Spleen (tissue), 11 donors: ENCODE measurements around the gene PGS1. TPM values are rescaled to one million over a fixed set of nuclear protein-coding genes. Genes with fewer than 3 reads are reported as not detected.

Experiments used
- DNase-seq: peaks from one replicate; pipeline ENCODE4 v3.0.0-alpha.2; 2020
- H3K27ac ChIP-seq, 8 donors: fragments of 200-600 bp; sonication (generic) in 7 of 8; 1 replicate in 4 of 8; 2 replicates in 4 of 8; pipeline versions ENCODE4 v1.5.0 to v1.8.0; 2016 to 2021; ENCODE audit warnings: inconsistent platforms in 4 of 8, mild to moderate bottlenecking in 4 of 8, moderate library complexity in 1 of 8
- H3K27me3 ChIP-seq, 7 donors: fragments of 200-600 bp; sonication (generic) in 6 of 7; replicated peaks in 1 of 7; 1 replicate in 4 of 7; 2 replicates in 3 of 7; pipeline versions ENCODE4 v1.5.0 to v1.8.0; 2016 to 2021; ENCODE audit warnings: inconsistent platforms in 3 of 7, mild to moderate bottlenecking in 1 of 7
- H3K36me3 ChIP-seq, 6 donors: fragments of 200-600 bp; sonication (generic) in 5 of 6; 1 replicate in 4 of 6; 2 replicates in 2 of 6; pipeline versions ENCODE4 v1.5.0 to v1.8.0; 2016 to 2021; ENCODE audit warnings: inconsistent platforms in 2 of 6
- H3K4me1 ChIP-seq, 6 donors: fragments of 200-600 bp; sonication (generic) in 5 of 6; 1 replicate in 3 of 6; 2 replicates in 3 of 6; pipeline versions ENCODE4 v1.5.0 to v1.8.0; 2016 to 2021; ENCODE audit warnings: inconsistent platforms in 3 of 6
- H3K4me3 ChIP-seq, 8 donors: fragments of 200-600 bp; sonication (generic) in 7 of 8; 1 replicate in 4 of 8; 2 replicates in 4 of 8; pipeline versions ENCODE4 v1.5.0 to v1.8.0; 2016 to 2021; ENCODE audit warnings: inconsistent platforms in 4 of 8, mild to moderate bottlenecking in 4 of 8, moderate library complexity in 2 of 8
- H3K9me3 ChIP-seq, 8 donors: fragments of 200-600 bp; sonication (generic) in 7 of 8; 1 replicate in 4 of 8; 2 replicates in 4 of 8; pipeline versions ENCODE4 v1.5.0 to v1.8.0; 2016 to 2021; ENCODE audit warnings: inconsistent platforms in 4 of 8
- CTCF ChIP-seq, 11 experiments: fragments of 200-600 bp in 7 of 11; fragments of 450-650 bp in 4 of 11; sonication (generic) in 4 of 11; IDR thresholded peaks in 8 of 11; conservative IDR thresholded peaks in 3 of 11; 1 replicate in 7 of 11; 2 replicates in 4 of 11; pipeline versions ENCODE4 v1.4.0 to v1.8.0; 2016 to 2021; ENCODE audit warnings: antibody characterized with exemption in 11 of 11, inconsistent platforms in 4 of 11, mild to moderate bottlenecking in 1 of 11
- POLR2A ChIP-seq, 3 donors: fragments of 450-650 bp; IDR thresholded peaks; one replicate each; pipeline ENCODE4 v1.5.1; 2017; ENCODE audit warnings: antibody characterized with exemption in 3 of 3, mild to moderate bottlenecking in 1 of 3
- POLR2AphosphoS5 ChIP-seq, 3 donors: sonication (generic); formaldehyde crosslinking; IDR thresholded peaks; one replicate each; pipeline ENCODE4 v1.5.1; 2017; ENCODE audit warnings: antibody characterized with exemption in 3 of 3
- WGBS, 5 donors: extraction: QIAGEN DNeasy Blood & Tissue Kit in 3 of 5; methylation state at CpG; one replicate each; pipeline versions ENCODE4 v1.1.5 to v1.1.7; 2013 to 2018; 5-methylcytosine and 5-hydroxymethylcytosine counted together
- intact Hi-C: fragments of 100-400 bp; cut with DNase I; formaldehyde crosslinking; loops from one replicate; pipeline ENCODE4 v1.15.0; 2023; ENCODE audit warnings: low total_unique reads
- polyA plus RNA-seq, 3 donors: library from polyadenylated mRNA; stranded (reverse); fragments of 200-250 nt; gene quantifications; one replicate each; pipeline ENCODE4 v1.2.1, GENCODE V29; 2013
- total RNA-seq, 7 donors: library from RNA; depleted of rRNA in 3 of 7; stranded (reverse); fragments of >200 nt in 3 of 7; fragmentation: NEBNext Ultra II Directional in 4 of 7; extraction: Animal tissue kit (Norgen Biotek cat#: 25700) in 4 of 7; gene quantifications; one replicate each; pipeline versions ENCODE4 v1.1.0 to v1.2.1, GENCODE V29; 2016 to 2021
- donor health status: healthy with polysubstance abuse.
- donor health status: DM: no; HTN: no; CAD: no; lungs with moderate emphysema.
- donor health status: DM: no; HTN: no; CAD: no.
- donor health status: Bipolar disorder and iron deficiency.
- donor health status: healthy.
- donor health status: DM: no; HTN: no; CAD: no.
- donor health status: DM: yes; HTN: yes; CAD: no.

The PGS1 gene
- total and polyA plus RNA-seq, 10 donors, result 20.0 to 217 (median 109) TPM

GRCh38 chr17:78397681-78398101 is 19.2 kb downstream of the PGS1 start:
- TF ChIP-seq POLR2A (IDR thresholded peaks at IDR 0.05) (no peak), CTCF (IDR thresholded peaks at IDR 0.05 in 8 of 11, conservative IDR thresholded peaks at IDR 0.05 in 3 of 11) (no peak), POLR2AphosphoS5 (IDR thresholded peaks at IDR 0.05) (peak in 1 of 3 donors; percentile 41)
- Histone ChIP-seq H3K4me1 (peaks cover 3 to 34% (median 17%) of the 10 kb centered on the region in 6 donors), H3K36me3 (peaks cover 15 to 100% (median 89%) of the 10 kb centered on the region in 6 donors), H3K27ac (peak overlapping the region in 1 of 8 donors; percentile 7), H3K27me3 (no peaks in the 10 kb centered on the region), H3K4me3 (no peak overlapping the region), H3K9me3 (no peaks in the 10 kb centered on the region)
- no peak for DNase-seq
- WGBS, 5 donors, result 71 to 97% (median 71%) methylated on average over 11 to 13 of the region's 13 CpGs
- intact Hi-C loops, result no loop called here

GRCh38 chr17:78398390-78398789 is 19.9 kb downstream of the PGS1 start:
- Histone ChIP-seq H3K4me3 (no peak overlapping the region), H3K4me1 (peaks cover 1 to 32% (median 16%) of the 10 kb centered on the region in 6 donors), H3K27me3 (no peaks in the 10 kb centered on the region), H3K9me3 (no peaks in the 10 kb centered on the region), H3K27ac (peak overlapping the region in 1 of 8 donors; percentile 7), H3K36me3 (peaks cover 18 to 100% (median 92%) of the 10 kb centered on the region in 6 donors)
- intact Hi-C loops, result no loop called here
- 87 to 97% (median 91%) methylated on average over 3 of the region's 3 CpGs for WGBS, 5 donors
- DNase-seq, result no peak
- TF ChIP-seq POLR2AphosphoS5 (IDR thresholded peaks at IDR 0.05) (no peak), CTCF (IDR thresholded peaks at IDR 0.05 in 8 of 11, conservative IDR thresholded peaks at IDR 0.05 in 3 of 11) (no peak)

GRCh38 chr17:78399028-78399692 is 20.7 kb downstream of the PGS1 start:
- Histone ChIP-seq H3K27me3 (no peaks in the 10 kb centered on the region), H3K4me1 (peaks cover 0 to 32% (median 14%) of the 10 kb centered on the region in 6 donors), H3K36me3 (peaks cover 19 to 100% (median 93%) of the 10 kb centered on the region in 6 donors), H3K27ac (no peak overlapping the region), H3K4me3 (no peak overlapping the region), H3K9me3 (no peaks in the 10 kb centered on the region)
- DNase-seq, result no peak
- intact Hi-C loops, result no loop called here
- 83 to 97% (median 87%) methylated on average over 23 to 28 of the region's 28 CpGs for WGBS, 5 donors
- TF ChIP-seq POLR2A (IDR thresholded peaks at IDR 0.05) (no peak), POLR2AphosphoS5 (IDR thresholded peaks at IDR 0.05) (peak in 1 of 3 donors; percentile 67)

GRCh38 chr17:78399693-78400144 is 21.3 kb downstream of the PGS1 start:
- Histone ChIP-seq H3K27me3 (no peaks in the 10 kb centered on the region), H3K36me3 (peaks cover 19 to 100% (median 95%) of the 10 kb centered on the region in 6 donors), H3K4me1 (peaks cover 0 to 26% (median 9%) of the 10 kb centered on the region in 6 donors), H3K4me3 (no peak overlapping the region), H3K9me3 (no peaks in the 10 kb centered on the region), H3K27ac (no peak overlapping the region)
- no peak for TF ChIP-seq POLR2AphosphoS5 (IDR thresholded peaks at IDR 0.05)
- intact Hi-C loops, result no loop called here
- no peak for DNase-seq
- 78 to 97% (median 80%) methylated on average over 5 to 6 of the region's 6 CpGs for WGBS, 5 donors

DNA sequence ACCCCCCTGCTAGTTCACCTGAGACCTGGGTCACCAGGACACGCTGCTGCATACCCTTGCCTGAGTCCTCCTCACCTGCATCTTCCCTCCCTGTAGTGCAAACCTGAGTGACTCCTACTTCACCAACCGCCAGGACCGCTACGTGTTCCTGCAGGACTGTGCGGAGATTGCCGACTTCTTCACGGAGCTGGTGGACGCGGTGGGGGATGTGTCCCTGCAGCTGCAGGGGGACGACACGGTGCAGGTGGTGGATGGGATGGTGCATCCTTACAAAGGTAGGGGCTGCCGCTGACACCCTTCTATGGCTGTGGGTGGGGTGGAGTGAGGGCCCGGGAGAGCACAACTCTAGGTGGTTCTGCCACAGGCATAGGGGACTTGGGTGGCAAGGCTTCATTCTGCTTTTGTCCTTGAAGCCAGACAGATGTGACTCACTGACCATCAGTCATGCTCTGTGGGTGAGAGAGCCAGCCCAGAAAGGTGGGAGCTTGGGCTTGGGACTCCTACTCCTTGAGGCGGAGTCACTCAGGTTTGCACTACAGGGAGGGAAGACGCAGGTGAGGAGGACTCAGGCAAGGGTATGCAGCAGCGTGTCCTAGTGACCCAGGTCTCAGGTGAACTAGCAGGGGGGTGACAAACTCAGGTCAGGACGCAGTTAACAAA is 22.3 kb downstream of the PGS1 start:
- Histone ChIP-seq H3K4me3 (no peak overlapping the region), H3K9me3 (no peaks in the 10 kb centered on the region), H3K36me3 (peaks cover 19 to 100% (median 98%) of the 10 kb centered on the region in 6 donors), H3K27me3 (no peaks in the 10 kb centered on the region), H3K27ac (no peak overlapping the region), H3K4me1 (peaks cover 0 to 16% (median 2%) of the 10 kb centered on the region in 6 donors)
- DNase-seq, result no peak
- 89 to 91% (median 91%) methylated on average over 15 to 17 of the region's 17 CpGs for WGBS, 5 donors
- intact Hi-C loops, result no loop called here
- TF ChIP-seq CTCF (IDR thresholded peaks at IDR 0.05 in 8 of 11, conservative IDR thresholded peaks at IDR 0.05 in 3 of 11) (no peak), POLR2AphosphoS5 (IDR thresholded peaks at IDR 0.05) (peak in 1 of 3 donors; percentile 67)
